SK-N-SH (cell line): Measurements from ENCODE around the gene NEAT1.

ENCODE experiments used
- CHD2 ChIP-seq: fragments of 150-350 bp; IDR thresholded peaks from 2 replicates; pipeline ENCODE4 v1.6.1; 2018; ENCODE audit warnings: low read length; ENCODE audit not compliant: partially characterized antibody
- CTCF ChIP-seq: fragments of 200-600 bp; sonication (generic); IDR thresholded peaks from 2 replicates; pipeline ENCODE4 v1.6.1; 2017; ENCODE audit warnings: antibody characterized with exemption, mild to moderate bottlenecking, moderate library complexity
- EP300 ChIP-seq, 2 experiments: IDR thresholded peaks; 2 replicates each; pipeline versions ENCODE4 v1.4.0 to v1.6.1; 2012; ENCODE audit warnings: borderline replicate concordance in 1 of 2, low read depth in 1 of 2, low read length in 1 of 2
- EZH2phosphoT487 ChIP-seq: fragments of 200-600 bp; sonication (generic); IDR thresholded peaks from 2 replicates; pipeline ENCODE4 v1.6.1; 2017; ENCODE audit warnings: low read depth, mixed run types, mild to moderate bottlenecking, antibody characterized with exemption, moderate library complexity, borderline replicate concordance
- GABPA ChIP-seq: IDR thresholded peaks from 2 replicates; pipeline ENCODE4 v1.4.0; 2012; ENCODE audit warnings: low read depth, mild to moderate bottlenecking
- IRF3 ChIP-seq: fragments of 150-350 bp; IDR thresholded peaks from 2 replicates; pipeline ENCODE4 v1.6.1; 2016; ENCODE audit warnings: mild to moderate bottlenecking, low read depth, low read length
- JUND ChIP-seq: IDR thresholded peaks from 2 replicates; pipeline ENCODE4 v1.4.0; 2012
- MAX ChIP-seq: IDR thresholded peaks from 2 replicates; pipeline ENCODE4 v1.4.0; 2012; ENCODE audit warnings: low read depth
- POLR2AphosphoS5 ChIP-seq: IDR thresholded peaks from 2 replicates; pipeline ENCODE4 v1.6.1; 2012; ENCODE audit warnings: low read depth, low read length
- REST ChIP-seq: IDR thresholded peaks from 2 replicates; pipeline ENCODE4 v1.6.1; 2012; ENCODE audit warnings: mild to moderate bottlenecking, low read depth, low read length, moderate library complexity
- SMC3 ChIP-seq: IDR thresholded peaks from 2 replicates; pipeline ENCODE4 v1.6.1; 2012; ENCODE audit warnings: low read depth, low read length, improper control_type of control experiment
- YY1 ChIP-seq: IDR thresholded peaks from 2 replicates; pipeline ENCODE4 v1.4.0; 2012; ENCODE audit warnings: low read depth, mild to moderate bottlenecking
- ZBTB33 ChIP-seq: IDR thresholded peaks from 2 replicates; pipeline ENCODE4 v1.4.0; 2012; ENCODE audit warnings: low read depth, borderline replicate concordance

GRCh38 chr11:65404638-65405339 lies 17.8 kb upstream of the NEAT1 start:
- TF ChIP-seq CTCF = no peak
- TF ChIP-seq REST = no peak
- TF ChIP-seq ZBTB33 = no peak
- no peak for TF ChIP-seq POLR2AphosphoS5
- no peak for TF ChIP-seq EP300 (IDR thresholded peaks at IDR 0.05; ENCODE audit: borderline replicate concordance in 1 of 2, low read depth in 1 of 2, low read length in 1 of 2)
- no peak for TF ChIP-seq IRF3
- TF ChIP-seq JUND = no peak
- TF ChIP-seq YY1 = no peak
- TF ChIP-seq EZH2phosphoT487 = no peak
- no peak for TF ChIP-seq MAX
- no peak for TF ChIP-seq GABPA
- no peak for TF ChIP-seq SMC3
- TF ChIP-seq CHD2 = no peak
